Astrocyte (in vitro differentiated cells and primary cell): ENCODE measurements around the gene DIAPH1.

Experiments
- CTCF ChIP-seq: IDR thresholded peaks from 2 replicates; pipeline ENCODE4 v1.5.1; 2011; ENCODE audit warnings: low read depth, mild to moderate bottlenecking, inconsistent platforms, low read length, moderate library complexity; ENCODE audit not compliant: insufficient read depth
- EZH2 ChIP-seq: IDR thresholded peaks from 2 replicates; pipeline ENCODE4 v1.6.1; 2012; ENCODE audit warnings: mild to moderate bottlenecking, low read length, inconsistent platforms; ENCODE audit not compliant: insufficient read depth

DNA sequence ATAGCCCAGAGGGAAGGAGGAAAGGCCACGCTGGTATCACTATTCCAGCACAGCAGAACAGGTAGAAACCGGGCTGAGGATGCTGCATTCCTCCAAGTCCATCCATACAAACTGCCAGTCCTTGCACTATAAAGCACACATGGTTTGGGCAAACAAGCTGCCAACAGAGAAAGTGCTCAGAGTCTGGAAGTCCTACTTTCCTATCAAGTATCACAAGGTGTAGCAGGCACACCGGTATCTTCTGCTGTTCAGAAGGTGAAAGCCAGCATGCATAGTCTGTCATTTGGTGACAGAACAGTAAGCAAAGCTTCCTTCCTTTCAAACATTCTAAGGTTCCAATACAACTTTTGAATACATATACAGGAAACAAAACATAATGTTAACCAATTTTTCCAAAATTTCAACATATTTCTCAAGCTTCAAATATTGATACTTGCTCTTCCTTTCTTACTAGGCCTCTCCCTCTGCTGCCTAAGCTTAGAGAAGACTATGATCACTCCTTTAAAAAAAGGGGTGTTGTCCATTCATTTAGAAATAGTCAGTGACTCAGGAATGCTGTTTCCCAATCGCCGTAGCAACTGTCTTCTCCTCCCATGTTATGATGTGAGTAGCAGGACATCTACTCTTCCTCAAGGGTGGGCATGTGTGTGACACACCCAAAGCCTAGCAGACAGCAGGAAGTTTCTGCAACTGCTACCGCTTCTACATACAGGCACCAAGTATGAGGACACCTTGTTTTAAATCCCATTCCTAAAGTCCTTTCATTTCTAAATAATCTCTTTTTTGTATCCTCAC, 14.7 kb downstream of the DIAPH1 start:
- no peak for TF ChIP-seq CTCF
- TF ChIP-seq EZH2: no peak
